Gastroesophageal sphincter (tissue), 3 donors: ENCODE data around the gene SCAMP5.

Source experiments
- CTCF ChIP-seq, 4 experiments: fragments of 200-600 bp in 2 of 4; fragments of 450-650 bp in 2 of 4; sonication (generic) in 1 of 4; IDR thresholded peaks; one replicate each; pipeline ENCODE4 v1.5.1; 2017 to 2019; ENCODE audit warnings: antibody characterized with exemption in 4 of 4, mild to moderate bottlenecking in 2 of 4, moderate library complexity in 2 of 4
- POLR2A ChIP-seq, 2 donors: fragments of 450-650 bp; IDR thresholded peaks; one replicate each; pipeline ENCODE4 v1.6.1; 2017; ENCODE audit warnings: antibody characterized with exemption in 2 of 2, mild to moderate bottlenecking in 2 of 2, moderate library complexity in 1 of 2

- TF ChIP-seq CTCF (IDR thresholded peaks at IDR 0.05): peak in 1 of 4 experiments; percentile 40
- no peak for TF ChIP-seq POLR2A (IDR thresholded peaks at IDR 0.05)
Observed at GRCh38 chr15:74958320-74958907, 36.9 kb upstream of the SCAMP5 start.
